BJ (cell line): ENCODE results near the gene DOCK1. TPM values are rescaled to one million over a fixed set of nuclear protein-coding genes. Genes with fewer than 3 reads are reported as not detected.

Experiments used
- CTCF ChIA-PET: fragments of 350-600 bp; formaldehyde crosslinking; extraction: SDS; loops from one replicate; lab custom pipeline; 2021; ENCODE audit warnings: antibody characterized with exemption, inconsistent platforms; lab: Yijun Ruan, JAX
- POLR2A ChIA-PET: fragments of 300-600 bp; sonication (Branson Sonifier 250); formaldehyde crosslinking; extraction: SDS; loops from one replicate; lab custom pipeline; 2021; ENCODE audit warnings: antibody characterized with exemption; lab: Charles Lee
- DNase-seq: peaks from one replicate; pipeline ENCODE4 v3.0.0-alpha.2; 2011; ENCODE audit warnings: low read depth
- H3K27me3 ChIP-seq: 2 replicates; pipeline ENCODE4 v1.6.0; 2011; ENCODE audit warnings: low read length; ENCODE audit not compliant: control insufficient read depth, insufficient read depth
- H3K36me3 ChIP-seq: 2 replicates; pipeline ENCODE4 v1.5.1; 2011; ENCODE audit warnings: low read length; ENCODE audit not compliant: control insufficient read depth, insufficient read depth
- H3K4me3 ChIP-seq: 2 replicates; pipeline ENCODE4 v1.5.1; 2011; ENCODE audit warnings: low read depth, mild to moderate bottlenecking, control low read depth, low read length
- CTCF ChIP-seq: IDR thresholded peaks from 2 replicates; pipeline ENCODE4 v1.5.1; 2011; ENCODE audit warnings: low read depth, mild to moderate bottlenecking, control low read depth, inconsistent platforms, low read length, moderate library complexity; ENCODE audit not compliant: insufficient read depth
- polyA plus RNA-seq: library from polyadenylated mRNA; depleted of rRNA; stranded (reverse); fragments of >200 nt; gene quantifications from 2 replicates; pipeline ENCODE4 v1.2.3, GENCODE V29; 2011

The DOCK1 gene
- polyA plus RNA-seq, 1 experiment = 20.0 TPM

GRCh38 chr10:127069436-127069835, 164.2 kb downstream of the DOCK1 start:
- H3K27me3 ChIP-seq = no peaks in the 10 kb centered on the region
- ChIA-PET CTCF (no interaction called here), POLR2A (no interaction called here)
- no peak for TF ChIP-seq CTCF
- no peak for DNase-seq
- H3K36me3 ChIP-seq = peaks cover 18% of the 10 kb centered on the region
- no peak overlapping the region for H3K4me3 ChIP-seq

DNA sequence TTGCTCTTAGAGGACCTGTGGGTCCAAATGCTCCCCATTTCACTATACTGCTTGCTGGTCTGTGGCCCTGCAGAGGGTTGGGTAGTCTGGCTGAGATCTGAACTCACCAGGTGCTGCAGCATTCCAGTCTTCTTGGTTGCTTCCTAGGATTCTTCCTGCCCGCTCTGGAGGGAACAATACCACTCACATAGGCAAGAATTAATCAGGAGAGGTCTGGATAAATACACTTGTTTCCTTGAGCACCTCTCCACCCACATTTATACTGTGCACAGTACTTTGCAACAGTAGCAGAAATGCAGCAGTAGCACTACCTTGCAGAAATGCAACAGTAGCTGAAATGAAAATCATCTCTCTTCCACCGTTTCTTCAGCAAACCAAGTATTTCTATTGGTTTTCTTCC, 165.9 kb downstream of the DOCK1 start:
- Histone ChIP-seq H3K36me3 (peaks cover 13% of the 10 kb centered on the region), H3K4me3 (no peak overlapping the region), H3K27me3 (no peaks in the 10 kb centered on the region)
- no peak for DNase-seq
- ChIA-PET CTCF (no interaction called here), POLR2A (no interaction called here)
- TF ChIP-seq CTCF = no peak

GRCh38 chr10:127073666-127074065, 168.4 kb downstream of the DOCK1 start:
- CTCF ChIA-PET = no interaction called here

DNA sequence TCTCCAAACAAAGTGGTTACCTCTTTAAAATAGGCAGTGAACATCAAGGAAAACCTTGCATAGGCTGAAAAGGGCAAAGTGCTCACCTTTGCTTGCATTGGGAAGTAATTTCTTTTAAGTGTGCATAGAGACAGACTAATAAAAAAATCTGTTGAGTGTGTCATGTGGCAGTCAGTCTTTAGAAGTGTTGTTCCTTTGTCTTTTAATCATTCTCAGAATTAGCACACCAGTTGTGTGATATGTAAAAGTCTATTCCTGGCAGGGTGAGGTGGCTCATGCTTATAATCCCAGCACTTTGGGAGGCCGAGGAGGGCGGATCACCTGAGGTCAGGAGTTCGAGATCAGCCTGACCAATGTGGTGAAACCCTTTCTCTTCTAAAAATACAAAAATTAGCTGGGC, 174.2 kb downstream of the DOCK1 start:
- POLR2A ChIA-PET = no interaction called here
- H3K27me3 ChIP-seq = no peaks in the 10 kb centered on the region

More at GRCh38 chr10:127073666-127074065, 168.4 kb downstream of the DOCK1 start:
- Histone ChIP-seq H3K27me3 (no peaks in the 10 kb centered on the region), H3K36me3 (peaks cover 14% of the 10 kb centered on the region), H3K4me3 (no peak overlapping the region)
- no peak for DNase-seq
- POLR2A ChIA-PET = no interaction called here
- TF ChIP-seq CTCF = no peak

DNA sequence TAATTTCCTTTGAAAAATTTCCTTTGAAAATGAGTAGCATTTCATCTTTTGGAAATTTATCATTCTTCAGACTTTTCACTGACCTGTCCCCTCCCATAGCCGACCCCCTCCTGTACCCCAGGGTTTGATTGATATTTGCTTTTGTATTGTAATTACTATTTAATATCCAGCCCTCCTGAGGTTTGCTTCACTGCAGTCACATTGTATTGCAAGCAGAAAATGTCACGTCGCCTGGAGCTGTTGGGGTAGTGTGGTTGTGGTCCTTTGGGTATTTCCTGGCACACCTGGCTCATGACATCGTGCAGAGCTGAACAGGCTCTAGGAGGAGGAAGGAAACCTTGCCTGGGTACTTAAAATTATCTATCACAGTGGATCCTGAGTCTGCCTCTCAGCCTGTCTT, 175.1 kb downstream of the DOCK1 start:
- CTCF ChIA-PET = interaction anchor here (1.2 to 1.6 kb wide), 2 partner anchors 36 to 118 kb away, joined by 3 read pairs; no protein-coding TSS in a partner anchor
- H3K27me3 ChIP-seq = no peaks in the 10 kb centered on the region

More for the DNA sequence above, 174.2 kb downstream of the DOCK1 start:
- DNase-seq = no peak
- Histone ChIP-seq H3K4me3 (no peak overlapping the region), H3K36me3 (peaks cover 8% of the 10 kb centered on the region)
- TF ChIP-seq CTCF = no peak
- CTCF ChIA-PET = interaction anchor here (1.2 to 1.6 kb wide), 2 partner anchors 37 to 119 kb away, joined by 3 read pairs; no protein-coding TSS in a partner anchor

More for the DNA sequence above, 175.1 kb downstream of the DOCK1 start:
- DNase-seq = no peak
- Histone ChIP-seq H3K36me3 (peaks cover 8% of the 10 kb centered on the region), H3K4me3 (no peak overlapping the region)
- no peak for TF ChIP-seq CTCF
- POLR2A ChIA-PET = no interaction called here
